ENCODE data around the gene CSMD2.

CSMD2 gene

GRCh38 chr1:33988161-33988560 is 176.9 kb downstream of the CSMD2 start:
- FAIRE-seq (no peak), DNase-seq (ENCODE audit: insufficient read length, low spot score) (no peak)
- TF ChIP-seq CTCF (IDR thresholded peaks at IDR 0.05; ENCODE audit: insufficient read depth, missing control alignments), result no peak

GRCh38 chr1:33986390-33987095 is 178.5 kb downstream of the CSMD2 start:
- DNase-seq (ENCODE audit: insufficient read length, low spot score) (no peak), FAIRE-seq (no peak)
- no peak for TF ChIP-seq CTCF (IDR thresholded peaks at IDR 0.05; ENCODE audit: insufficient read depth, missing control alignments)

GRCh38 chr1:33985656-33986055 is 179.4 kb downstream of the CSMD2 start:
- no peak for FAIRE-seq

GRCh38 chr1:33984906-33985565 is 180.0 kb downstream of the CSMD2 start:
- no peak for FAIRE-seq
- no peak for TF ChIP-seq CTCF (IDR thresholded peaks at IDR 0.05; ENCODE audit: insufficient read depth, missing control alignments)
- no peak for DNase-seq (ENCODE audit: insufficient read length, low spot score)

More at GRCh38 chr1:33985656-33986055, 179.4 kb downstream of the CSMD2 start:
- no peak for TF ChIP-seq CTCF (IDR thresholded peaks at IDR 0.05; ENCODE audit: insufficient read depth, missing control alignments)
- no peak for DNase-seq (ENCODE audit: insufficient read length, low spot score)

- FAIRE-seq, result no peak
- TF ChIP-seq CTCF (IDR thresholded peaks at IDR 0.05; ENCODE audit: insufficient read depth, missing control alignments), result no peak
- no peak for DNase-seq (ENCODE audit: insufficient read length, low spot score)
Observed at GRCh38 chr1:33982419-33982818, 182.6 kb downstream of the CSMD2 start.

- DNase-seq (ENCODE audit: insufficient read length, low spot score), result no peak
- no peak for TF ChIP-seq CTCF (IDR thresholded peaks at IDR 0.05; ENCODE audit: insufficient read depth, missing control alignments)
- no peak for FAIRE-seq
Observed at GRCh38 chr1:33979341-33979740, 185.7 kb downstream of the CSMD2 start.

- DNase-seq (ENCODE audit: insufficient read length, low spot score) (no peak), FAIRE-seq (no peak)
- no peak for TF ChIP-seq CTCF (IDR thresholded peaks at IDR 0.05; ENCODE audit: insufficient read depth, missing control alignments)
Observed at GRCh38 chr1:33975961-33976360, 189.1 kb downstream of the CSMD2 start.
